WTC11 (cell line): Measurements from ENCODE around the gene ERCC4. TPM values are rescaled to one million over a fixed set of nuclear protein-coding genes. Genes with fewer than 3 reads are reported as not detected.

Experiments used
- ATAC-seq: fragments of 200-7000 bp; cut with Tn5 transposase; 2 replicates; pipeline ENCODE4 v1.10.0; 2021; ENCODE audit warnings: mild to moderate bottlenecking, moderate library complexity
- CTCF ChIA-PET: fragments of 300-600 bp; sonication (Branson Sonifier 250); formaldehyde crosslinking; loops from one replicate; lab custom pipeline; 2021; ENCODE audit warnings: antibody characterized with exemption; lab: Charles Lee
- POLR2A ChIA-PET: fragments of 350-600 bp; sonication (Branson Sonifier 250); formaldehyde crosslinking; loops from one replicate; lab custom pipeline; 2021; ENCODE audit warnings: antibody characterized with exemption; lab: Charles Lee
- DNase-seq: peaks from one replicate; pipeline ENCODE4 v3.0.0; 2021; ENCODE audit warnings: low spot score
- H3K27ac Mint-ChIP-seq: 2 replicates; pipeline ENCODE4 v1.8.0; 2021; ENCODE audit warnings: mixed read lengths
- H3K27me3 Mint-ChIP-seq: 2 replicates; pipeline ENCODE4 v1.8.0; 2021; ENCODE audit warnings: low read depth, mild to moderate bottlenecking, moderate library complexity, mixed read lengths
- H3K36me3 Mint-ChIP-seq: 2 replicates; pipeline ENCODE4 v1.8.0; 2021; ENCODE audit warnings: mixed read lengths
- H3K4me1 Mint-ChIP-seq: 2 replicates; pipeline ENCODE4 v1.8.0; 2022; ENCODE audit warnings: mixed read lengths
- H3K4me3 Mint-ChIP-seq: 2 replicates; pipeline ENCODE4 v1.8.0; 2021; ENCODE audit warnings: mild to moderate bottlenecking, moderate library complexity, mixed read lengths
- H3K9me3 Mint-ChIP-seq: 2 replicates; pipeline ENCODE4 v1.8.0; 2021; ENCODE audit warnings: mixed read lengths
- ATF1 ChIP-seq: sonication (generic); formaldehyde crosslinking; IDR thresholded peaks from 2 replicates; pipeline ENCODE4 v1.8.1; 2023; ENCODE audit warnings: mild to moderate bottlenecking, moderate library complexity, missing genetic modification reagents
- CBFB ChIP-seq: sonication (generic); formaldehyde crosslinking; IDR thresholded peaks from 2 replicates; pipeline ENCODE4 v1.8.1; 2022; ENCODE audit warnings: mild to moderate bottlenecking, low read depth, missing genetic modification reagents
- CDX4 ChIP-seq: fragments of 250-450 bp; sonication (Bioruptor Pico); IDR thresholded peaks from 2 replicates; pipeline ENCODE4 v1.9.0; 2021; ENCODE audit warnings: moderate library complexity, mild to moderate bottlenecking, inconsistent platforms, borderline replicate concordance
- CREB1 ChIP-seq: sonication (generic); formaldehyde crosslinking; IDR thresholded peaks from 2 replicates; pipeline ENCODE4 v1.8.0; 2023; ENCODE audit warnings: mild to moderate bottlenecking, missing genetic modification reagents
- E2F5 ChIP-seq: sonication (generic); formaldehyde crosslinking; IDR thresholded peaks from 2 replicates; pipeline ENCODE4 v1.8.1; 2022; ENCODE audit warnings: mild to moderate bottlenecking, moderate library complexity, missing genetic modification reagents
- ELF4 ChIP-seq: sonication (generic); formaldehyde crosslinking; IDR thresholded peaks from 2 replicates; pipeline ENCODE4 v1.8.1; 2022; ENCODE audit warnings: low read depth, mild to moderate bottlenecking, moderate library complexity, missing genetic modification reagents
- EMX1 ChIP-seq: fragments of 250-450 bp; sonication (Bioruptor Pico); IDR thresholded peaks from 2 replicates; pipeline ENCODE4 v1.8.0; 2021; ENCODE audit warnings: mild to moderate bottlenecking
- ERG ChIP-seq: fragments of 250-450 bp; sonication (Bioruptor Pico); IDR thresholded peaks from 2 replicates; pipeline ENCODE4 v1.8.0; 2021; ENCODE audit warnings: mild to moderate bottlenecking
- ESRRA ChIP-seq: sonication (generic); formaldehyde crosslinking; IDR thresholded peaks from 2 replicates; pipeline ENCODE4 v1.8.1; 2022; ENCODE audit warnings: mild to moderate bottlenecking, missing genetic modification reagents, borderline replicate concordance
- ETV6 ChIP-seq: sonication (generic); formaldehyde crosslinking; IDR thresholded peaks from 2 replicates; pipeline ENCODE4 v1.8.1; 2022; ENCODE audit warnings: mild to moderate bottlenecking, missing genetic modification reagents
- HMGA2 ChIP-seq: fragments of 250-450 bp; sonication (Bioruptor Pico); IDR thresholded peaks from 2 replicates; pipeline ENCODE4 v1.4.0; 2021; ENCODE audit warnings: mild to moderate bottlenecking, moderate library complexity
- HMGXB4 ChIP-seq: sonication (generic); formaldehyde crosslinking; IDR thresholded peaks from 2 replicates; pipeline ENCODE4 v1.8.1; 2023; ENCODE audit warnings: mild to moderate bottlenecking, moderate library complexity, missing genetic modification reagents
- KAT7 ChIP-seq: sonication (generic); formaldehyde crosslinking; IDR thresholded peaks from 2 replicates; pipeline ENCODE4 v1.8.1; 2023; ENCODE audit warnings: missing genetic modification reagents, mild to moderate bottlenecking, borderline replicate concordance
- MYBL2 ChIP-seq: sonication (generic); formaldehyde crosslinking; IDR thresholded peaks from 2 replicates; pipeline ENCODE4 v1.8.1; 2023; ENCODE audit warnings: mild to moderate bottlenecking, moderate library complexity, missing genetic modification reagents
- NR1H2 ChIP-seq: sonication (generic); formaldehyde crosslinking; IDR thresholded peaks from 2 replicates; pipeline ENCODE4 v1.9.0; 2021; ENCODE audit warnings: mild to moderate bottlenecking, moderate library complexity, missing genetic modification reagents
- RELA ChIP-seq: sonication (generic); formaldehyde crosslinking; IDR thresholded peaks from 2 replicates; pipeline ENCODE4 v1.8.1; 2022; ENCODE audit warnings: missing genetic modification reagents, mild to moderate bottlenecking, borderline replicate concordance
- SMAD3 ChIP-seq: sonication (generic); formaldehyde crosslinking; IDR thresholded peaks from 2 replicates; pipeline ENCODE4 v1.8.0; 2022; ENCODE audit warnings: missing genetic modification reagents, mild to moderate bottlenecking, borderline replicate concordance
- TEAD1 ChIP-seq: sonication (generic); formaldehyde crosslinking; IDR thresholded peaks from 2 replicates; pipeline ENCODE4 v1.8.0; 2022; ENCODE audit warnings: mild to moderate bottlenecking, missing genetic modification reagents
- TEAD4 ChIP-seq: sonication (generic); formaldehyde crosslinking; IDR thresholded peaks from 2 replicates; pipeline ENCODE4 v1.8.0; 2022; ENCODE audit warnings: mild to moderate bottlenecking, missing genetic modification reagents
- ZBTB21 ChIP-seq: sonication (generic); formaldehyde crosslinking; IDR thresholded peaks from 2 replicates; pipeline ENCODE4 v1.8.1; 2023; ENCODE audit warnings: mild to moderate bottlenecking, missing genetic modification reagents, borderline replicate concordance
- ZBTB43 ChIP-seq: sonication (generic); formaldehyde crosslinking; IDR thresholded peaks from 2 replicates; pipeline ENCODE4 v1.8.1; 2023; ENCODE audit warnings: mild to moderate bottlenecking, missing genetic modification reagents
- ZMAT4 ChIP-seq: fragments of 250-450 bp; sonication (Bioruptor Pico); IDR thresholded peaks from 2 replicates; pipeline ENCODE4 v1.9.0; 2021; ENCODE audit warnings: mild to moderate bottlenecking
- ZNF121 ChIP-seq: sonication (generic); formaldehyde crosslinking; IDR thresholded peaks from 2 replicates; pipeline ENCODE4 v1.8.0; 2023; ENCODE audit warnings: missing genetic modification reagents
- ZNF138 ChIP-seq: sonication (generic); formaldehyde crosslinking; conservative IDR thresholded peaks from 2 replicates; pipeline ENCODE4 v1.8.1; 2022; ENCODE audit warnings: mild to moderate bottlenecking, moderate library complexity, missing genetic modification reagents
- ZNF532 ChIP-seq: fragments of 250-450 bp; sonication (Bioruptor Pico); IDR thresholded peaks from 2 replicates; pipeline ENCODE4 v1.9.0; 2021; ENCODE audit warnings: mild to moderate bottlenecking, borderline replicate concordance
- ZNF671 ChIP-seq: fragments of 250-450 bp; sonication (Bioruptor Pico); IDR thresholded peaks from 2 replicates; pipeline ENCODE4 v1.8.0; 2021; ENCODE audit warnings: mild to moderate bottlenecking
- total RNA-seq: library from RNA; stranded (reverse); gene quantifications from 3 replicates; pipeline ENCODE4 v1.2.3, GENCODE V29; 2021

The ERCC4 gene
- total RNA-seq, 1 experiment from 2014 or later, result 12.1 TPM

GRCh38 chr16:13923703-13924298 is 3.8 kb downstream of the ERCC4 start:
- ChIA-PET CTCF (interaction anchor here (0.6 to 6.4 kb wide), 31 partner anchors 9 to 451 kb away, joined by 3 to 68 read pairs (median 4); no protein-coding TSS in a partner anchor), POLR2A (interaction anchor here (0.6 kb wide), 2 partner anchors 74 to 694 kb away, joined by 4 to 5 read pairs; no protein-coding TSS in a partner anchor)
- Mint-ChIP-seq H3K27ac (no peak overlapping the region), H3K4me3 (no peak overlapping the region), H3K27me3 (no peaks in the 10 kb centered on the region), H3K9me3 (no peaks in the 10 kb centered on the region), H3K4me1 (peaks cover 17% of the 10 kb centered on the region), H3K36me3 (peaks cover 20% of the 10 kb centered on the region)
- DNase-seq (no peak), ATAC-seq (no peak)
- TF ChIP-seq ELF4 (CRISPR knock-in tag), result no peak
- TF ChIP-seq CDX4 (CRISPR knock-in tag), result no peak
- TF ChIP-seq RELA (CRISPR knock-in tag), result no peak
- TF ChIP-seq EMX1 (CRISPR knock-in tag), result no peak
- no peak for TF ChIP-seq HMGXB4
- TF ChIP-seq ZNF138 (CRISPR knock-in tag), result no peak
- no peak for TF ChIP-seq CREB1 (CRISPR knock-in tag)
- no peak for TF ChIP-seq NR1H2 (CRISPR knock-in tag)
- TF ChIP-seq ETV6 (CRISPR knock-in tag), result no peak
- TF ChIP-seq ZNF121 (CRISPR knock-in tag), result no peak
- TF ChIP-seq TEAD1 (CRISPR knock-in tag), result no peak
- TF ChIP-seq ZMAT4 (CRISPR knock-in tag), result no peak
- no peak for TF ChIP-seq E2F5 (CRISPR knock-in tag)
- no peak for TF ChIP-seq MYBL2
- no peak for TF ChIP-seq SMAD3 (CRISPR knock-in tag)
- TF ChIP-seq ERG (CRISPR knock-in tag), result no peak
- TF ChIP-seq CBFB (CRISPR knock-in tag), result no peak
- TF ChIP-seq TEAD4, result no peak
- no peak for TF ChIP-seq ZBTB43

- Mint-ChIP-seq H3K4me3 (no peak overlapping the region), H3K27ac (no peak overlapping the region), H3K4me1 (0 out of 2 replicates have a peak, but pooled peaks cover 2% of the 10 kb centered on the region), H3K9me3 (no peaks in the 10 kb centered on the region), H3K27me3 (no peaks in the 10 kb centered on the region), H3K36me3 (peaks cover 22% of the 10 kb centered on the region)
- TF ChIP-seq HMGA2 (CRISPR knock-in tag) (no peak), ATF1 (no peak), EMX1 (CRISPR knock-in tag) (no peak), ETV6 (CRISPR knock-in tag) (no peak), ZNF532 (CRISPR knock-in tag) (no peak), ESRRA (CRISPR knock-in tag) (no peak), ZNF121 (CRISPR knock-in tag) (no peak), KAT7 (CRISPR knock-in tag) (no peak), RELA (CRISPR knock-in tag) (no peak), ZBTB21 (CRISPR knock-in tag) (no peak), ZNF671 (CRISPR knock-in tag) (no peak)
- ATAC-seq (no peak), DNase-seq (no peak)
- ChIA-PET CTCF (interaction anchor here (6.4 kb wide), 1 partner anchor 8 kb away, joined by 68 read pairs; no protein-coding TSS in a partner anchor), POLR2A (no interaction called here)
These were observed 6.5 kb downstream of the ERCC4 start for GRCh38 chr16:13926464-13926863.
